Posterior vena cava (tissue), 2 donors: ENCODE results near the gene TMEM248. TPM values are rescaled to one million over a fixed set of nuclear protein-coding genes. Genes with fewer than 3 reads are reported as not detected.
"Not testable (repeated sequence)": the region's sequence is repeated elsewhere in the genome, so short reads cannot be mapped to it uniquely, and the experiment has no call there.

ENCODE experiments used
- DNase-seq: peaks from one replicate; pipeline ENCODE4 v3.0.0-alpha.2; 2020; ENCODE audit warnings: low spot score
- intact Hi-C, 2 donors: fragments of 100-400 bp; cut with DNase I; formaldehyde crosslinking; loops; one replicate each; pipeline versions ENCODE4 v1.14.1 to v1.14.2; 2022 to 2023
- total RNA-seq, 2 donors: library from RNA; stranded (reverse); fragmentation: NEBNext Ultra II Directional; extraction: Animal tissue kit (Norgen Biotek cat#: 25700); gene quantifications; one replicate each; pipeline ENCODE4 v1.2.1, GENCODE V29; 2021
- donor health status: DM: yes; HTN: yes; CAD: no.
- donor health status: DM: yes; HTN: yes; CAD: no.

Gene TMEM248
- total RNA-seq, 2 donors from 2014 or later, result 74.2 to 82.1 TPM

DNA sequence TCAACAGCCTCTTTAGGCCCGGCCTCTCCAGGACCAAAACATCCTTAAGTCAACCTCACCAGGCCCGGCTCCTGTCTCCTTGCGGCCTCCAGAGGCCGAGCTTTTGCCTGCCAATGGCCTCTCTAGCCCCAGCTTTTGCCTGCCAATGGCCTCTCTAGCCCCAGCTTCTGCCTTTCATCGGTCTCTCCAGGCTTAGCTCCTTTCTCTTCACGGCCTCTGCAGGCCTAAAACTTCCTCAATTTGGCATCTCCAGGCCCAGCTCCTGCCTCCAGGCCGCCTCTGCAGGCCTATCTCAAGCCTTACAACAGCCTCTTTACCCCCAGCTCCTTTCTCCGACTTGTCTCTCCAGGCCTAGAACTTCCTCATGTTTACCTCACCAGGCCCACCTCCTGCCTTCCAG is 15.7 kb upstream of the TMEM248 start:
- intact Hi-C loops, result no loop called here
- DNase-seq, result no peak

DNA sequence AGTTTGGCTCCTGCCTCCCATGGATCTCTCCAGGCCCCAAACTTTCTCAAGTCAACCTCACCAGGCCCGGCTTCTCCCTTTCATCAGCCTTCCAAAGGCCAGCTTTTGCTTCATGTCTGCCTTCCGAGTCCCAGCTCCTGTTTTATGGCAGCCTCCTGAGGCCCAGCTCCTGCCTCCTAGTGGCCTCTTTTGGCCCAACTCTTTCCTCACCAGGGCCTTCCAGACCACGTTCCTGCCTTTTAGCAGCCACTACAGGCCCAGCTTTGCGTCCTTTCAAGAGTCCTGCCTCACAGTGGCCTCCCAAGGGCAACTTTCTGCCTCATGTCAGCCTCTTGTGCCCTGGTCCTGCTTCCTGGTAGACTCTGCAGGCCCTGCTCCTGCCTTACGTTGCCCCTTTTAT is 15.3 kb upstream of the TMEM248 start:
- intact Hi-C loops, result no loop called here
- DNase-seq, result no peak

DNA sequence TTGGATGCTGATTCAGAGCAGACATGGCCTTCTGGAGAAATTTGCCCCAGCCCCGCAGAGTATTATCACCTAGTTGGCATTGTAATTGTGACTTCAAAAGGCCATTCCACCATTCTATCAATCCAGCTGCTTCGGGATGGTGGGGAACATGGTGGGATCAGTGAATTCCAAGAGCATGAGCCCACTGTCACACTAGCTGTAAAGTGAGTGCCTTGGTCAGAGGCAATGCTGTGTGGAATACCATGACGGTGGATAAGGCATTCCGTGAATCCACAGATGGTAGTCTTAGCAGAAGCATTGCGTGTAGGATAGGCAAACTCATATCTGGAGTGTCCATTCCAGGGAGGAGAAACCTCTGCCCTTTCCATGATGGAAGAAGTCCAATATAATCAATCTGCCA is 13.3 kb upstream of the TMEM248 start:
- intact Hi-C loops, result loop anchor here in 1 of 2 donors (1.0 kb wide), 1 partner anchor 44 kb away; no protein-coding TSS in a partner anchor
- no peak for DNase-seq

DNA sequence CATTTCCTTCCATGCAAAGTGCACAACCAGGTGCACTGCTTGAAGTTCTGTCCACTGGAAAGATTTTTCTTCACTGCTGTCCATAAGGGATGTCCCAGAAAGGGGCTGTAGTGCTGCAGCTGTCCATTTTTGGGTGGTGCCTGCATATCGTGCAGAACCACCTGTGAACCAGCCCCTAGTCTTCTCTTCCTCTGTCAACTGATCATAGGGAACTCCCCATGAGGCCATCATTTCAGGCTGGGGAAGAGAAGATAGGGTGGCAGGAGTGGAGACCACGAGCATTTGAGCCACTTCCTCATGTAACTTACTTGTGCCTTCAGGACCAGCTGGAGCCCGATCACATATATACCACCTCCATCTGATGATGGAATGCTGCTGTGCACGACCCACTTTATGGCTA is 12.4 kb upstream of the TMEM248 start:
- intact Hi-C loops, DNase-seq: not testable (repeated sequence)

DNA sequence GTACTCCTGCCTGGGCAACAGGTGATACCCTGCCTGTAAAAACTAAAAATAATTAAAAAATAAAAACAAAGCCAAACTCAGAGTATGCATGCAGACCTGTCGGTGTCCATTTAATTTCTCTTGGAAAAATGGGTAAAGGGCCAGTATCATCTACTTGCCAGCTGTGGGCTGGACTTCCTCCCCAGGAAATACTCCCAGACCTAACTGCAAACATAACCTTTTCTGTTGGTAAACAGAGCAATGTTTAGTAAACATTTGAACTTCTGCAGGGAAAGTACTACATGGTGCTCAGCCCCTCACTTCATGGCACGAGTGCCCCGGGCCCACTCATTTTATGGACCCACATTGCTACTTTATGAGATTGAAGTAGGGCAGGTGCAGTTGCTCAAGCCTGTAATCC is 10.2 kb upstream of the TMEM248 start:
- no peak for DNase-seq
- intact Hi-C loops, result no loop called here

DNA sequence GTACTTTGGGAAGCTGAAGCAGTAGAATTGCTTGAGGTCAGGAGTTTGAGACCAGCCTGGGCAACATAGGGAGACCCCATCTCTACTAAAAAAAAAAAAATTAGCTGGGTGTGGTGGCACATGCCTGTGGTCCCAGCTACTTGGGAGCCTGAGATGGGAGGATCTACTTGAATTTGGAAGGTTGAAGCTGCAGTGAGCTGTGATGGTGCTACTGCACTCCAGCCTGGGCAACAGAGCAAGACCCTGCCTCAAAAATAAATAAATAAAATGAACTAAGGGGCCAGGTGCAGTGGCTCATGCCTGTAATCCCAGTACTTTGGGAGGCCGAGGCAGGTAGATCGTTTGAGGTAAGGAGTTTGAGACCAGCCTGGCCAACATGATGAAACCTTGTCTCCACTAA is 9.8 kb upstream of the TMEM248 start:
- intact Hi-C loops, DNase-seq: not testable (repeated sequence)

DNA sequence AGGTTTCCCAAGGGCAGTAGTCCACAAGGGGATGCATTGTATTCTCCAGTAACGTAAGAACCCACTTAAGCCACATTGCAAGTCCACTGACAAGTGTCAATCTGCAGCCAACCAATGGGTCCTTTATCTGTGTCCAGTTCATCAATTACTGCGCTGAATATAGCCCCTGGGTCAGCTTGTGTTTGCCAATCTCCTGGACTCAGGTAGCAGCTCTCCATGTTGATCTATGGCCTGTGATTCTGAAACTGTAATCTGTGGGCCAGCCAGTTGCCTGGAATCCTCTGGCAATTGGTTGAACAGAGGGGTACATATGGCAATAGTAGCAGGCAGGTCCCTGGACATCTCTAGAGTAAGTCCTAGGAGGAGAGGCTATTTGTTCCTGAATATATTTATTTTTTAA is 8.8 kb upstream of the TMEM248 start:
- no peak for DNase-seq
- intact Hi-C loops, result no loop called here

DNA sequence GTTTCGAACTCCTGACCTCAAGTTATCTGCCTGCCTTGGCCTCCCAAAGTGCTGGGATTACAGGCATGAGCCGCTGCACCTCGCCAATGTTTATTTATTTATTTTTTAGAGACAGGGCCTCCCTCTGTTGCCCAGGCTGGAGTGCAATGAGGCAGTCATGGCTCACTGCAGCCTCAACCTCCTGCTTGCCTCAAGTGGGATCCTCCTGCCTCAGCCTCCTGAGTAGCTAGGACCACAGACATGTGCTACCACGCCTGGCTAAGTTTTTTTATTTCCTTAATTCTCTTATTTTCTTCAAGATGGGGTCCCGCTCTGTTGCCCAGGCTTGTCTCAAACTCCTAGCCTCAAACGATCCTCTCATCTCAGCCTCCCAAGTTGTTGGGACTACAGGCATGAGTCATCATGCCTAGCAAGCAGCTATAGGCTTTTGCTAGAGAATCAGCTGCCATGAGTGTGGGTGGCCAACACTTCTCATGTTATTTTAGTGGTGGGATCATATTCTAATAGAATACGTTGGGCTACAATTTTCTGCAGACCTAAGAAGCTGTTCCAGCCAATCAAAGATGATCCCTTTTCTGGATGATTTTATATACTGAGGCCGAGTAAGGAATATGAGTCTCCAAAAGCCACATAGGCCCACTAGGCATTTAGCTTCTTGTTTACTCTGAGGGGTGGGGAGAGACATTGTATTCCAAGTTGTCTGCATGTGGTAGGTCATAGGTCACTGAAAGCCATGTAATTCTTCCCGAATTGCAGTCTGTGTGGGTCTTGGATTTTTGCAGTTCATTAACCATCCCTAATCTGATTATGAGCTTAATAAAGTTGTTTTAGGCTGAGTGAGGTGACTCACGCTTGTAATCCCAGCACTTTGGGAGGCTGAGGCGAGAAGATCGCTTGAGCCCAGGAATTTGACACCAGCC is 7.6 kb upstream of the TMEM248 start:
- no peak for DNase-seq
- intact Hi-C loops, result no loop called here

DNA sequence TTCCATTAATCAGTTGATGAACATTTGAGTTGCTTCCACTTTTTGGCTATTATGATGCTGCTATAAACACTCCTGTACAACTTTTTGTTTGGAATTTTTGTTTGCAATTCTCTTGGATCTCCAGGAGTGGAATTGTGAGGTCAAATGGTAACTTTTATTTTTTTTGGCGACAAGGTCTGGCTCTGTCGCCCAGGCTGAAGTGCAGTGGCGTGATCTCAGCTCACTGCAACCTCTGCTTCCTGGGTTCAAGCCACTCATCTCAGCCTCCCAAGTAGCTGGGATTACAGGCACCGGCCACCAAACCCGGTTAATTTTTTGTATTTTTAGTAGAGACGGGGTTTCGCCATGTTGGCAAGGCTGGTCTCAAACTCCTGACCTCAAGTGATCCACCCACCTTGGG is 3.1 kb upstream of the TMEM248 start:
- DNase-seq, intact Hi-C loops: not testable (repeated sequence)

DNA sequence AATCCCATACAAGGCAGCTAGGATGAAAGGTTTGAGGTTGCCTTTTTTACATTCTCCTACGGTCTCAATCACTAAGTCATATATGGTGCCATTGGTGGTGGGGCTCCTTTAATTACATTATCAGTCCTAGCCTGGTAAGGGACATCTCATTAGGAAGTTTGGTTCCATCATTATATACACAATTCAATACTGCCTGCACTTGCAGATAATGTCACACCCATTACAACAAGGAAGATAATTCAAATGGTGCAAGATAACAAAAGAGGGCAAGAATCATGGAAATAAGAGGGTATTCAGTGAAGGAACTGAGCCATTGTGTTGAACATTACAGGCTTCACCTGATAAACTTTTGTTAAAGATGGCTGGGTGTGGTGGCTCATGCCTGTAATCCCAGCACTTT is 1.7 kb upstream of the TMEM248 start:
- no peak for DNase-seq
- intact Hi-C loops, result no loop called here

DNA sequence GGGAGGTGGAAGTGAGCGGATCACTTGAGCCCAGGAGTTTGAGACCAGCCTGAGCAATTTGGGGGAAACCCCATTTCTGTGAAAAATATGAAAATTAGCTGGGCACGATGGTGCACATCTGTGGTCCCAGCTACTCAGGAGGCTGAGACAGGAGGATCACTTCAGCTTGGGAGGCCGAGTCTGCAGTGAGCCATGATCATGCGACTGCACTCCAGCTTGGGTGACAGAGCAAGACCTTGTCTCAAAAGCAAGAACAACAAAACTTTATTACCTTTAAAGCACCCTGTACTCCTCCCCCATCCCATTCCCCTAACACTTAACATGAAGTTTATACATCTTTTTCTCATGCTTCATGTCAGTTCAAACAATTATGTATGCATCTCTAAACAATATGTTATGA is 1.3 kb upstream of the TMEM248 start:
- DNase-seq, result no peak
- intact Hi-C loops, result no loop called here

DNA sequence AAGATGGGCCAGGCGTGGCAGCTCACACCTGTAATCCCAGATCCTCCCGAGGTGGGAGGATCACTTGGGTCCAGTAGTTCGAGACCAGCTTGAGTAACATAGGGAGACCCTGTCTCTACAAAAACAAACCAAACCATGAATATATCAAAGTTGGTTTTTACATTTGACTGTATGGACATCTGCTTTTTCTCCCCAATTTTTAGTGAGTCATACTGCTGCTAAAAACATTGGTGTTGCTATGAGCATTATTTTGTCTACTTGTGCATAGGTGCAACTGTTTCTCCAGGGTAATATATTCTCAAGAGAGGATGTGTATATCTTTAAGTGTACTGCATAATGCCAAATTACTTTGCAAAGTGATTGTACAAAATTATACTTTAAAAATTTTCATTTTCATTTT is 769 bp upstream of the TMEM248 start:
- intact Hi-C loops, result no loop called here
- no peak for DNase-seq

DNA sequence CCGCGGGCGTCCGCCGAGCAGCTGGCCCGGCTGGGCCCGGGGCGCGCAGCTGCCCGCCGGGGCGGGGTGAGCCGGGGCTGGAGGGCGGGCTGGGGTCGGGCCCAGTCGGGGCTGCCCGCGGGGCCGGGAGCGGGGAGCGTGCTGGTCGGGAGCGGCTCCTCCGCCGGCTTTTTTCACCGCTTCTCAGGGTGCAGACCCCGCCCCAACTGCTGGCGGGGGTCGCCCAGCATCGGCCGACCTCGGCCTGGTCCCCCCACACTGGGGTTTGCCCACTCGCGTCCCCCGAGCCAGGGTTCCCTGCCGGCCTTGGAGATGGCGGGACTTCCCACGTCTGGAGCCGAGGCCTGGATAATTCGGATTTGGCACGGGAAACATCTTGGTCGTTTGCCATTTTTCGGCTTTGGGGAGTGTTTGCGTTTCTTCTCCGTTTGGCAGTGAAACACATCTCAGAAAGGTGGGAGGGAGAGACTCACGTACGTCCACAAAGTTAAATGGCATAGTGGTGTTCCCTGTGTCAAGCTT is 432 bp downstream of the TMEM248 start:
- DNase-seq, result peak; percentile 85
- intact Hi-C loops, result no loop called here

DNA sequence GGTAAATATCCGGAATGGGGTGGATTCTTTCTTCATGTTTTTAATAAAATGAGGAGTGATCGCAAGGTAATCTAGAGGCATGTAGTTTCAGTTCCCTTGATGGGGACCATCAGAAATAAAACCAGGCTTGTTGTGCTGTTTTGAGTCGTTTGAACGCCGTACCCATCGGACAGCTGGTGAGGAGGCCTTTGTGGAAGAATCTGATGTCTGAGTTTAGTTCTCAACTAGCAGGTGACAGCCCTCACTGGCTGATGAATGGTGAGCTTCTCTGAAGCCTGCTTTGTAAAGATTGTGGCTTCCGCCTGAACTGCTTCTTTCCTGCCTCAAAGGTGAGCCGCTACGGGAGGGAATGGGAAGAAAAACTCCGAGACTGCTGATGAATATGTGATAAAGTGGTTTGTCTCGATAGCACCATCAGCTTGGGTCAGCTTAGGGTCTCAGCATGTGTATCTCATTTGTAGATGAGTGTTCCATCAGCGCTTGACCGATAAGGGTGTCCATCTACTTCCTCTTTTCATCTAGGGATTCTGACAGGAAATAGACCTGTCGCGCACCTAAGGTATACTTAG is 977 bp downstream of the TMEM248 start:
- DNase-seq, result no peak
- intact Hi-C loops, result no loop called here

DNA sequence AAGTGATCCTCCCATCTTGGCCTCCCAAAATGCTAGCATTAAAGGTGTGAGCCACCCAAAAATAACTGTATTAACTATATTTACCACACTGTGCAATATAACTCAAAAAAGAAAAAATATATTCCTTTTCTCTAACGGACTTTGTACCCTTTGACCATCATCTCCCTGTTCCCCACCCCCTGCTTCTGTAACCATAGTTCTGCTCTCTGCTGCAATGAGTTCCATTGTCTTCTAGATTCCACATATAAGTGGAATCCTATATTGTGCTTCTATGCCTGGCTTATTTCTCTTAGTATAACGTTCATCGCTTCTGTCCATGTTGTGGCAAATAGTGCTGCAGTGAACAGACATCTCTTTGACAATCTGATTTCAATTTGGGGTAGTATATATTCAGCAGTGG is 4.2 kb downstream of the TMEM248 start:
- DNase-seq, result no peak
- intact Hi-C loops, result no loop called here

DNA sequence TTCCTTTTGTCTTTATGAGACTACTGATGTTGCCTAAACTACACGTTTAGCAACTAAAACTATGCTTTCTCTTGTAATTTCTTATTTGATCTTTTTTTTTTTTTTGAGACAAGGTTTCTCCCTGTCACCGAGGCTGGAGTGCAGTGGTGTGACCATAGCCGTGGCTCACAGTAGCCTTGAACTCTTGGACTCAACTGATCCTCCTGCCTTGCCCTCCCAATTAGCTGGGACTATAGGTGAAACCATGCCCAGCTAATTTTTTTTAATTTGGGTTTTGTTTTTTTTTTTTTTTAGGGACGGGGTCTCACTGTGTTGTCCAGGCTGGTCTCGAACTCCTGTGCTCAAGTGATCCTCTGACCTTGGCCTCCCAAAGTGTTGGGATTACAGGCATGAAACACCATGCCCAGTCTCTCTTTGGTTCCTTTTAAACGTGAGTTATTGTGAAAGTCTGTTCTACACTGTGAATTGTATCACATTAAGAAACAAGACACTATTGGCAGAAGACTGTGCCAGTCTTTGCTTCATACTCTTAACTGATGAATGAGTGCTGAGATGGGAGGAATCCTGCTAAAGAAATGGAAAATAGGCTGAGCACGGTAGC is 6.4 kb downstream of the TMEM248 start:
- intact Hi-C loops, result no loop called here
- DNase-seq, result no peak

DNA sequence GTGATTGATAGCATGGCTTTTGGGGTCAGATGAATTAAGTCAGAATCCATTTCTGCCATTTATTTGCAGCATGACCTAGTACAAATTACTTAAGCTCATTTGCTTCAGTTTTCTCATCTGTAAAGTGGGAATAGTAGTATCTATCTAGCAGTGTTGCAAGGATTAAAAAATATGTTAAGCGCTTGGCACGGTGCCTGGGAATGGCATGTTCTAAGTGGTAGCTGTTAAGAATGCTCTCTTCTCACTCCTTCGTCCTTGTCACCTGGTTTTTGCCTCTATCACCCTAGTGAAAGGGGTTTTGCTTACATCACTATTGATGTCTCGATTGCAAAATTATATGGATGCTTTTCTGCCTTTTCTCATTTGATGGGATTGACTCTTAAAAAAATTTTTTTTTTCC is 7.4 kb downstream of the TMEM248 start:
- intact Hi-C loops, result no loop called here
- no peak for DNase-seq

DNA sequence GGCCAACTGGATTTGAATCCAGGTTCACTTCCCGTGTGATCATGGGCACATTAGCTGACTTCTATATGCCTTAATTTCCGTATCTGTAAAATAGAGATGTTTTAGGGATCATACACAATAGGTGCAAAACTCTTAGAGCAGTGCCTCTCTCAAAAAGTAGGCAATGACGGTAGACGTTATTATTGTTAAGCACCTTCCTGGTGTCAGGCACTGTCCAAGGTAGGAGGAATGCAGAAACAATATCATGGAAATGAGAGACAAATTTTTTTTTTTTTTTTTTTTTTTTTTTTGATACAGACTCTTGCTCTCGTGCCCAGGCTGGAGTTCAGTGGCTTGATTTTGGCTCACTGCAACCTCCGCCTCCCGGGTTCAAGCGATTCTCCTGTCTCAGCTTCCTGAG is 8.1 kb downstream of the TMEM248 start:
- DNase-seq, result no peak
- intact Hi-C loops, result no loop called here

DNA sequence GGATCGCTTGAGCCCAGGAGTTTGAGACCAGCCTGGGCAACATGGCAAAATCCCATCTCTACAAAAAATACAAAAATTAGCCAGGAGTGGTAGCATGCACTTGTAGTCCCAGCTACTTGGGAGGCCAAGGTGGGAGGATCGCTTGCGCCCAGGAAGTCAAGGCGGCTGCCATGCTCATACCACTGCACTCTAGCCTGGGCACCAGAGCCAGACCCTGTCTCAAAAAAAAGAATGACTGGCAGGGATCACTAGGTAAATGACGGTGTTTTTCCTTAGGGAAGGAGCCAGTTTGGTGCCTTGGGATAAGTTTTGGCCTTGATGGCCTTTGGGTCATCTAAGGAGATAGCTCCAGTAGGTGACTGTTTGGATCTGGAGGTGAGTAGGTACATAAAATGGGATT is 8.9 kb downstream of the TMEM248 start:
- intact Hi-C loops, result no loop called here
- no peak for DNase-seq

DNA sequence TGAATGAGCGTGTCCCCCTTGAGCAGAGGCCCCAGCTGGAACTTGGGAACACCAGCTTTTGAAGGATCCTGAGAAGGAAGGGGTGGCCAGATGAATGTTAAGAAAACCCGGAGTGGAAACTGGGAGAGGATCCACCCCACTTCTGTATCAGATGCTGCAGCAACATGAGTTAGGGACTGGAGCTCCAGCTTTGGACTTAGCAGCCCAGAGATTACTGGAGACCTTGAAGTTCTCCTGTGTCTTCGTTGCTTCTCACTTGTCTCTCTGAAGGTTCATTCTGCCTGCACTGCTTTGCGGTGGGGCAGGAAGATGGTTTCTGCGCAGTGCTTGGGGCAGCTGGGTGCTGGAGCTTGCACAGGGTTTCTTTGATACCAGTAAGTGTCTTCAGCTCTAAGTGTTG is 9.3 kb downstream of the TMEM248 start:
- intact Hi-C loops, result no loop called here
- no peak for DNase-seq
